A673 (cell line): ENCODE data around the gene HPN. TPM values are rescaled to one million over a fixed set of nuclear protein-coding genes. Genes with fewer than 3 reads are reported as not detected.

Experiments used
- BruUV-seq: library from RNA; stranded (reverse); fragments of 400-500 nt; replicated peaks from 2 replicates; lab custom pipeline; 2021; lab: Mats Ljungman, UMichigan
- CTCF ChIA-PET: fragments of 300-600 bp; sonication (Branson Sonifier 250); formaldehyde crosslinking; loops from one replicate; lab custom pipeline; 2022; ENCODE audit warnings: antibody characterized with exemption; lab: Charles Lee
- POLR2A ChIA-PET: fragments of 300-600 bp; sonication (Branson Sonifier 250); formaldehyde crosslinking; loops from one replicate; lab custom pipeline; 2022; ENCODE audit warnings: antibody characterized with exemption; ENCODE audit not compliant: low non-redundant PET; lab: Charles Lee
- DNase-seq: peaks from one replicate; pipeline ENCODE4 v3.0.0-alpha.2; 2015; ENCODE audit warnings: low spot score
- H3K27ac ChIP-seq: fragments of 200-600 bp; sonication (generic); 2 replicates; pipeline ENCODE4 v1.5.1; 2016; ENCODE audit warnings: mixed run types, low read depth, mild to moderate bottlenecking, mixed read lengths, antibody characterized with exemption, low read length; ENCODE audit not compliant: poor library complexity, severe bottlenecking
- H3K27me3 ChIP-seq: fragments of 200-600 bp; sonication (generic); replicated peaks from 2 replicates; pipeline ENCODE4 v1.6.1; 2017; ENCODE audit warnings: mixed run types, low read depth, mild to moderate bottlenecking, mixed read lengths, antibody characterized with exemption, low read length; ENCODE audit not compliant: insufficient read depth, poor library complexity
- H3K36me3 ChIP-seq: fragments of 200-600 bp; sonication (generic); 2 replicates; pipeline ENCODE4 v1.6.1; 2016; ENCODE audit warnings: mixed run types, mild to moderate bottlenecking, mixed read lengths, antibody characterized with exemption, low read length; ENCODE audit not compliant: insufficient read depth, poor library complexity, severe bottlenecking
- H3K4me1 ChIP-seq: fragments of 200-600 bp; sonication (generic); 2 replicates; pipeline ENCODE4 v1.6.1; 2017; ENCODE audit warnings: mixed run types, mild to moderate bottlenecking, mixed read lengths, antibody characterized with exemption, low read length; ENCODE audit not compliant: insufficient read depth, poor library complexity, severe bottlenecking
- H3K4me3 ChIP-seq: fragments of 200-600 bp; sonication (generic); 2 replicates; pipeline ENCODE4 v1.5.1; 2016; ENCODE audit warnings: low read depth, mixed run types, mild to moderate bottlenecking, mixed read lengths, low read length; ENCODE audit not compliant: poor library complexity, severe bottlenecking
- H3K9me3 ChIP-seq: fragments of 200-600 bp; sonication (generic); 2 replicates; pipeline ENCODE4 v1.6.1; 2016; ENCODE audit warnings: mixed run types, low read depth, mild to moderate bottlenecking, mixed read lengths, antibody characterized with exemption, low read length; ENCODE audit not compliant: poor library complexity, severe bottlenecking
- CTCF ChIP-seq: fragments of 300-800, 200-600 bp; sonication (generic); conservative IDR thresholded peaks from 2 replicates; pipeline ENCODE4 v1.5.1; 2017; ENCODE audit warnings: low read depth, mild to moderate bottlenecking, antibody characterized with exemption, low read length, moderate library complexity, mixed read lengths
- EZH2 ChIP-seq: fragments of 200-600 bp; sonication (generic); IDR thresholded peaks from 2 replicates; pipeline ENCODE4 v1.6.1; 2017; ENCODE audit warnings: borderline replicate concordance, low read depth, mild to moderate bottlenecking, mixed read lengths, antibody characterized with exemption, low read length; ENCODE audit not compliant: poor library complexity, severe bottlenecking
- intact Hi-C: fragments of 100-400 bp; cut with micrococcal nuclease; formaldehyde crosslinking; loops from one replicate; pipeline ENCODE4 v1.10.0; 2022; ENCODE audit not compliant: unreplicated experiment
- total RNA-seq: library from RNA; stranded (reverse); gene quantifications from 2 replicates; pipeline ENCODE4 v1.2.3, GENCODE V29; 2021

The HPN gene
- total RNA-seq, 1 experiment from 2014 or later = not detected

GRCh38 chr19:35019144-35019543 is 22.4 kb upstream of the HPN start:
- CTCF ChIA-PET = no interaction called here
- POLR2A ChIA-PET = no interaction called here
- Histone ChIP-seq H3K4me3 (no peak overlapping the region), H3K27ac (no peak overlapping the region), H3K36me3 (peaks cover 80% of the 10 kb centered on the region), H3K4me1 (no peaks in the 10 kb centered on the region), H3K27me3 (no peaks in the 10 kb centered on the region), H3K9me3 (no peaks in the 10 kb centered on the region)
- DNase-seq = no peak
- TF ChIP-seq CTCF (no peak), EZH2 (no peak)
- intact Hi-C loops = loop anchor here (10.0 kb wide), 1 partner anchor 184 kb away; no protein-coding TSS in a partner anchor
- BruUV-seq = no TSS peak

GRCh38 chr19:35021016-35021415 is 20.5 kb upstream of the HPN start:
- Histone ChIP-seq H3K4me1 (no peaks in the 10 kb centered on the region), H3K27me3 (no peaks in the 10 kb centered on the region), H3K36me3 (peaks cover 66% of the 10 kb centered on the region), H3K27ac (no peak overlapping the region), H3K9me3 (no peaks in the 10 kb centered on the region), H3K4me3 (no peak overlapping the region)
- intact Hi-C loops = no loop called here
- TF ChIP-seq EZH2 = no peak
- TF ChIP-seq CTCF = no peak
- BruUV-seq = no TSS peak
- no peak for DNase-seq
- ChIA-PET CTCF (no interaction called here), POLR2A (no interaction called here)

- Histone ChIP-seq H3K36me3 (peaks cover 69% of the 10 kb centered on the region), H3K4me1 (no peaks in the 10 kb centered on the region), H3K9me3 (no peaks in the 10 kb centered on the region), H3K27ac (no peak overlapping the region), H3K27me3 (no peaks in the 10 kb centered on the region), H3K4me3 (no peak overlapping the region)
- intact Hi-C loops = no loop called here
- TF ChIP-seq CTCF (no peak), EZH2 (no peak)
- no TSS peak for BruUV-seq
- DNase-seq = no peak
- CTCF ChIA-PET = no interaction called here
- POLR2A ChIA-PET = no interaction called here
Observed at GRCh38 chr19:35021596-35021995, 19.9 kb upstream of the HPN start.
